IPS-15b (cell line): ENCODE measurements around the gene RETREG2.
"Not testable (repeated sequence)": the region's sequence is repeated elsewhere in the genome, so short reads cannot be mapped to it uniquely, and the experiment has no call there.

Source experiments
- H3K27me3 ChIP-seq: one replicate; pipeline ENCODE4 v1.6.1; 2013; ENCODE audit warnings: low read length; ENCODE audit not compliant: control insufficient read depth, insufficient read depth
- H3K36me3 ChIP-seq: one replicate; pipeline ENCODE4 v1.6.1; 2013; ENCODE audit warnings: low read length; ENCODE audit not compliant: control insufficient read depth, insufficient read depth
- H3K4me1 ChIP-seq: one replicate; pipeline ENCODE4 v1.6.1; 2013; ENCODE audit warnings: mild to moderate bottlenecking, low read length; ENCODE audit not compliant: control insufficient read depth, insufficient read depth
- H3K4me3 ChIP-seq: one replicate; pipeline ENCODE4 v1.5.1; 2013; ENCODE audit warnings: low read depth, low read length
- H3K9ac ChIP-seq: one replicate; pipeline ENCODE4 v1.6.1; 2013; ENCODE audit warnings: low read depth, mild to moderate bottlenecking, low read length
- H3K9me3 ChIP-seq: one replicate; pipeline ENCODE4 v1.6.1; 2013; ENCODE audit warnings: mild to moderate bottlenecking, low read length; ENCODE audit not compliant: control insufficient read depth, insufficient read depth

The RETREG2 gene

DNA sequence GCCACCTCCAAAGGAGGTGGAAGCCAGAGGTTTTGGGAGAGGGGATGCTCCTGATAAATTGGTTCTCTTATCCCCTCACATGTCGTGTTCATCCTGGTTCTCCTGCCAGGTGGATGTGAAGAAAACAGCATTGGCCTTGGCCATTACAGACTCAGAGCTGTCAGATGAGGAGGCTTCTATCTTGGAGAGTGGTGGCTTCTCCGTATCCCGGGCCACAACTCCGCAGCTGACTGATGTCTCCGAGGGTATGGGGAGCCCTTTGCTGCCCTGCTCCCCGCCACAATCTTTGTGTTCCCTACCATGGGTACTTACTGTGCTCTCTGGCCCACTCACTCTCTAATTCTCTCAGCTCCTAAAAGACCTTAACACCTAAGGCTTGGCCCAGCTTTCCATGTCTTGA lies 3.5 kb downstream of the RETREG2 start:
- no peaks in the 10 kb centered on the region for H3K9me3 ChIP-seq
- H3K27me3 ChIP-seq, result no peaks in the 10 kb centered on the region
- H3K4me3 ChIP-seq, result no peak overlapping the region
- peaks cover 30% of the 10 kb centered on the region for H3K36me3 ChIP-seq
- no peak overlapping the region for H3K9ac ChIP-seq
- H3K4me1 ChIP-seq, result no peaks in the 10 kb centered on the region

DNA sequence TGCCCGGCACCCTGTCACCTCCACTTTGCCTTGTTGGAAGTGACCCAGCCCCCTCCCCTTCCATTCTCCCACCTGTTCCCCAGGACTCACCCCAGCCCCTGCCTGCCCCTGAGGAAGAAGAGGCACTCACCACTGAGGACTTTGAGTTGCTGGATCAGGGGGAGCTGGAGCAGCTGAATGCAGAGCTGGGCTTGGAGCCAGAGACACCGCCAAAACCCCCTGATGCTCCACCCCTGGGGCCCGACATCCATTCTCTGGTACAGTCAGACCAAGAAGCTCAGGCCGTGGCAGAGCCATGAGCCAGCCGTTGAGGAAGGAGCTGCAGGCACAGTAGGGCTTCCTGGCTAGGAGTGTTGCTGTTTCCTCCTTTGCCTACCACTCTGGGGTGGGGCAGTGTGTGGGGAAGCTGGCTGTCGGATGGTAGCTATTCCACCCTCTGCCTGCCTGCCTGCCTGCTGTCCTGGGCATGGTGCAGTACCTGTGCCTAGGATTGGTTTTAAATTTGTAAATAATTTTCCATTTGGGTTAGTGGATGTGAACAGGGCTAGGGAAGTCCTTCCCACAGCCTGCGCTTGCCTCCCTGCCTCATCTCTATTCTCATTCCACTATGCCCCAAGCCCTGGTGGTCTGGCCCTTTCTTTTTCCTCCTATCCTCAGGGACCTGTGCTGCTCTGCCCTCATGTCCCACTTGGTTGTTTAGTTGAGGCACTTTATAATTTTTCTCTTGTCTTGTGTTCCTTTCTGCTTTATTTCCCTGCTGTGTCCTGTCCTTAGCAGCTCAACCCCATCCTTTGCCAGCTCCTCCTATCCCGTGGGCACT lies 4.5 kb downstream of the RETREG2 start:
- no peaks in the 10 kb centered on the region for H3K4me1 ChIP-seq
- H3K9ac ChIP-seq, result no peak overlapping the region
- no peaks in the 10 kb centered on the region for H3K9me3 ChIP-seq
- peaks cover 30% of the 10 kb centered on the region for H3K36me3 ChIP-seq
- no peaks in the 10 kb centered on the region for H3K27me3 ChIP-seq
- H3K4me3 ChIP-seq, result no peak overlapping the region

DNA sequence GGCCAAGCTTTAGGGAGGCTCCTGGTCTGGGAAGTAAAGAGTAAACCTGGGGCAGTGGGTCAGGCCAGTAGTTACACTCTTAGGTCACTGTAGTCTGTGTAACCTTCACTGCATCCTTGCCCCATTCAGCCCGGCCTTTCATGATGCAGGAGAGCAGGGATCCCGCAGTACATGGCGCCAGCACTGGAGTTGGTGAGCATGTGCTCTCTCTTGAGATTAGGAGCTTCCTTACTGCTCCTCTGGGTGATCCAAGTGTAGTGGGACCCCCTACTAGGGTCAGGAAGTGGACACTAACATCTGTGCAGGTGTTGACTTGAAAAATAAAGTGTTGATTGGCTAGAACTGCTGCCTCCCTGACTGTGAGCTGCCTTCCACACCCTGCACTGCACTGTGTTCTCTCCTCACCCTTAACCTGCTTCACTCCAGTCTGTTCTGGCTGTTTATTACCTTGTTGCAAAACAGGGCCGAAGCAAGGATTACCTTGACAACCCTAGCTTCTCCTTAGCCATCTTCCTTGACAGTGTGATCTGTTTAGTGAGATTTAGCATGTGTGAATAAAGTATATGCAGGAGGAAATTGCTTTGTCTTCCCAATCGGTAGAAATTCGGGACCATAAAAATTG lies 5.2 kb downstream of the RETREG2 start:
- Histone ChIP-seq H3K27me3 (no peaks in the 10 kb centered on the region), H3K9ac (no peak overlapping the region), H3K4me3 (no peak overlapping the region), H3K36me3 (peaks cover 30% of the 10 kb centered on the region), H3K9me3 (no peaks in the 10 kb centered on the region), H3K4me1 (no peaks in the 10 kb centered on the region)

DNA sequence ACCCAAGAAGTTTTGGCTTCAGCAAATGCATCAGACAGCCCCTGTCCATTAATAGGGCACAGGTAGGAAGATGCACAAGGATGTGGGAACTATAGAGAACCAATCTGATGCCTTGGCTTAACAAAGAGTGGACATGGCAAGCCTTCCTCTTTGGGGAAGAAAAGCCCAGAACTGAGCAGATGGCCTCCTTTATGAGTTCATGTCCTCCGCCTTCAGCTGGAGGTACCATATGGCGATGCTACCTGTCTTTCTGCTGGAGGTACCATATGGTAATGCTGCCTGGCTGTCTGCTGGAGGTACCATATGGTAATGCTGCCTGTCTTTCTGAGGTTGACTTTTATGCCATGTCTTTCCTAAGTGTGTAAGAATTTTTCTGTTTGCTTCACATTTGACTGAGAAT lies 6.0 kb downstream of the RETREG2 start:
- Histone ChIP-seq H3K9ac (no peak overlapping the region), H3K9me3 (no peaks in the 10 kb centered on the region), H3K4me3 (no peak overlapping the region), H3K36me3 (peaks cover 30% of the 10 kb centered on the region), H3K27me3 (no peaks in the 10 kb centered on the region), H3K4me1 (no peaks in the 10 kb centered on the region)

DNA sequence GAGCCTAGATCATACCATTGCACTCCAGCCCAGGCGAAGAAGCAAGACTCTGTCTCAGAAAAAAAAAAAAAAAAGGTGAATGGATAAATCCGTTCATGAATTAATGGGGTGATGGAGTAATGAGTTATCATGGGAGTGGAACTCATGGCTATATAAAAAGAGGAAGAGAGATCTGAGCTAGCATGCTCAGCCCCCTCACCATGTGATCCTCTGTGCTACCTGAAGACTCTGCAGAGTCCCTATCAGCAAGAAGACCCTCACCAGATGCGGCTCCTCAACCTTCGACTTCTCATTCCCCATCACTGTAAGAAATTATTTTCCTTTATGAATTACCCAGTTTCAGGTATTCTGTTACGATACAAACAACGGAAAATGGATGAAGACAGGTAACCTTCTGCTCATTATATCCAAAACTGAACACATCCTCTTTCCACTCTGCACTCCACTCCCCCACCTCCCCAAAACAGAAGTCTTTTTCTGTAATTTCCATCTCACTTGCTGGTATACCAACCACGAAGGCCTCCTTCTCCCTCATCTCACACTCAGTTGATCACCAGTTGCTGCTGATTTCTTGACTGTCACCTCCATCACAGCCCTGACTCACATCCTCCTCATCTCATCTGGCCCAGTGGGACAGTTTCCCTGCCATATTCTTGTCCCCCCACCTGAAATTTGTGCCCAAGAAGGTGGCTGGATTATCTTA lies 8.8 kb downstream of the RETREG2 start:
- H3K27me3 ChIP-seq, result no peaks in the 10 kb centered on the region
- no peaks in the 10 kb centered on the region for H3K9me3 ChIP-seq
- no peak overlapping the region for H3K4me3 ChIP-seq
- no peak overlapping the region for H3K9ac ChIP-seq
- H3K4me1 ChIP-seq, result no peaks in the 10 kb centered on the region
- peaks cover 11% of the 10 kb centered on the region for H3K36me3 ChIP-seq

DNA sequence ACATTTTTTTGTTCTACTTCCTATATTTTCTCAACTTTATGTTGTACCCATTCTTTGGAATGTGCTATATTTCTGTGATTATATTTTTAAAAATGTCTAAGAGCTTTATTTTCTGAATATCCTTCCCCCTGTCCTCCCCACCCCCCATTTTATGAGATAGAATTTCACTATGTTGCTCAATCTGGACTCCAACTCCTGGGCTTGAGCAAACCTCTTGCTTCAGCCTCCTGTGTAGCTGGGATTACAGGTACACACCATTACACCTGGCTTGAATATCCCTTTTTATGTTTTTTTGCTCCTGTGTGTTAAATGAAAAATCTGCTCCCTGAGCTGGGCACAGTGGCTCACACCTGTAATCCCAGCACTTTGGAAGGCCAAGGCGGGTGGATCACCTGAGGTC lies 19.3 kb downstream of the RETREG2 start:
- H3K27me3 ChIP-seq, result no peaks in the 10 kb centered on the region
- no peak overlapping the region for H3K9ac ChIP-seq
- H3K36me3 ChIP-seq, result no peaks in the 10 kb centered on the region
- H3K4me3 ChIP-seq, result no peak overlapping the region
- H3K4me1 ChIP-seq, result no peaks in the 10 kb centered on the region
- no peaks in the 10 kb centered on the region for H3K9me3 ChIP-seq

DNA sequence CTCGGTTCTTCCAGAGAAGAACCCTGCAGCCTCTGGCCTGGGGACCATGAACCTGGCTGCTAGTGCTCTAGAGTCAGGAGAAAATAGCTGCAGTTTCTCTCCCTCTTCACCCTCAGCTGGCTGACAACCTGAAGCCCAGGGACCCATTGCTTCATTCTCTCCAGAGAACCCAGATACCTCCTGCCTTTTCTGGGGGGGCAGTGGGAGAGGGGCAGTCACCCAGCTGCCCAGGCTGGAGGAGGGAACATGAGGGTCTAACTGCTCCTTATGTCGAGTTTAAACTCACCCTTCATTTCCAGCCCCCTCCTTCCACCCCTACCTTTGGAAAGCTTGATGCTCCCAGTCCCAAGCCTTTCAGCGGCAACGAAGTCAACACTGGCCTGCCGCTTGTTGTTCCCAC lies 20.9 kb downstream of the RETREG2 start:
- Histone ChIP-seq H3K4me1 (no peaks in the 10 kb centered on the region), H3K4me3 (no peak overlapping the region), H3K9ac (no peak overlapping the region), H3K9me3 (no peaks in the 10 kb centered on the region), H3K36me3 (no peaks in the 10 kb centered on the region), H3K27me3 (no peaks in the 10 kb centered on the region)

DNA sequence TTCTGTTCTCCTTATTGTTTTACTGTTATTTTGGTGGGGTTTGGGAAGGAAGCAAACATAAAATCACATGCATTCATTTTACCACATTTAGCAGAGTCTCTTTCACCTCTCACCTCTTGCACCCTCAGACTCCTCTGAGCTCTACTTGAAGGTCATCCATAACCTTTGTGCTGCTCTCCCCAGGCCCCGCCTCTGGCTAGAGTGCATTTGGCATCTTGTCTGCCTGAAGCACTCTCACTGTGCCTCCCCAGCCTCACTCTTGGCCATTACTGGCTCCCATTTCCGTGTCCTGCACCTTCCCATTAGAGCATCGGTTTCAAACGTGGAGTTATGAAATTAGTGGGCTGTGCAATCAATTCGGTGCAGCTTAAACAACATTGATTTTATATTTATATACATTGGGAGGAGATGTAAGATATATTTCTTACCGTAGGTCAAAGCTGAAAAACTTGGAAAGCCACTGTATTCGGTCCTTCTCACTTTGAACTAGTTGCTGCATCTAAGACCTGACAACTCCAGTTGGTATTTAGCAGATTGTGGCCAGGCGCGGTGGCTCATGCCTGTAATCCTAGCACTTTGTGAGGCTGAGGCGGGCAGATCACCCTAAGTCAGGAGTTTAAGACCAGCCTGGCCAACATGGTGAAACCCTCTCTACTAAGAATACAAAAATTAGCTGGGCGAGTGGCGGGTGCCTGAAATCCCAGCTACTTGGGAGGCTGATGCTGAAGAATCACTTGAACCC lies 21.6 kb downstream of the RETREG2 start:
- Histone ChIP-seq H3K36me3 (no peaks in the 10 kb centered on the region), H3K4me3 (no peak overlapping the region), H3K27me3 (no peaks in the 10 kb centered on the region), H3K4me1 (no peaks in the 10 kb centered on the region), H3K9ac (no peak overlapping the region), H3K9me3 (no peaks in the 10 kb centered on the region)

DNA sequence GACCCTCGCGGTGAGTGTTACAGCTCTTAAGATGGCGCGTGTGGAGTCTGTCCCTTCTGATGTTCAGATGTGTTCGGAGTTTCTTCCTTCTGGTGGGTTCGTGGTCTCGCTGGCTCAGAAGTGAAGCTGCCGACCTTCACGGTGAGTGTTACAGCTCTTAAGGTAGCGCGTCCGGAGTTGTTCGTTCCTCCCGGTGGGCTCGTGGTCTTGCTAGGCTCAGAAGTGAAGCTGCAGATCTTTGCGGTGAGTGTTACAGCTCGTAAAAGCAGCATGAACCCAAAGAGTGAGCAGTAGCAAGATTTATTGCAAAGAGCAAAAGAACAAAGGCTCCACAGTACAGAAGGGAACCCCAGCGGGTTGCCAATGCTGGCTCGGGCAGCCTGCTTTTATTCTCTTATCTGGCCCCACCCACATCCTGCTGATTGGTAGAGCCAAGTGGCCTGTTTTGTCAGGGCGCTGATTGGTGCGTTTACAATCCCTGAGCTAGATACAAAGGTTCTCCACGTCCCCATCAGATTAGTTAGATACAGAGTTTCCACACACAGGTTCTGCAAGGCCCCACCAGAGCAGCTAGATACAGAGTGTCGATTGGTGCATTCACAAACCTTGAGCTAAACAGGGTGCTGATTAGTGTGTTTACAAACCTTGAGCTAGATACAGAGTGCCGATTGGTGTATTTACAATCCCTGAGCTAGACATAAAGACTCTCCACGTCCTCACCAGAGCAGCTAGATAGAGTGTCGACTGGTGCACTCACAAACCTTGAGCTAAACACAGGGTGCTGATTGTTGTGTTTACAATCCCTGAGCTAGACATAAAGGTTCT lies 22.6 kb downstream of the RETREG2 start:
- not testable (repeated sequence) for H3K9me3 ChIP-seq, H3K27me3 ChIP-seq, H3K4me3 ChIP-seq, H3K36me3 ChIP-seq, H3K9ac ChIP-seq, H3K4me1 ChIP-seq

DNA sequence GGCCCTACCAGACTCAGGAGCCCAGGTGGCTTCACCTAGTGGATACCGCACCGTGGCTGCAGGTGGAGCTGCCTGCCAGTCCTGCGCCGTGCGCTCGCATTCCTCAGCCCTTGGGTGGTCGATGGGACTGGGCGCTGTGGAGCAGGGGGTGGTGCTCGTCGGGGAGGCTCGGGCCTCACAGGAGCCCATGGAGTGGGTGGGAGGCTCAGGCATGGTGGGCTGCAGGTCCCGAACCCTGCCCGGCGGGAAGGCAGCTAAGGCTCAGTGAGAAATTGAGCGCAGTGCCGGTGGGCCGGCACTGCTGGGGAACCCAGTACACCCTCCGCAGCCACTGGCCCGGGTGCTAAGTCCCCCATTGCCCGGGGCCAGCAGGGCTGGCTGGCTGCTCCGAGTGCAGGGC lies 23.3 kb downstream of the RETREG2 start:
- H3K36me3 ChIP-seq, H3K9ac ChIP-seq, H3K9me3 ChIP-seq, H3K27me3 ChIP-seq, H3K4me3 ChIP-seq, H3K4me1 ChIP-seq: not testable (repeated sequence)
